ENCODE results near the gene PLEKHM1.
A peak's percentile ranks its signal among the peaks of the same experiment; 100 is the strongest.
"Not testable (repeated sequence)": the region's sequence is repeated elsewhere in the genome, so short reads cannot be mapped to it uniquely, and the experiment has no call there.

The PLEKHM1 gene

GRCh38 chr17:45487704-45488103, 2.8 kb downstream of the PLEKHM1 start:
- H3K4me3 Mint-ChIP-seq, result peak overlapping the region; percentile 29
- not testable (repeated sequence) for ATAC-seq (replicated peaks; ENCODE audit: extremely low read depth, poor library complexity, severe bottlenecking); DNase-seq (ENCODE audit: low spot score in 2 of 2); H3K27me3 Mint-ChIP-seq; H3K27ac Mint-ChIP-seq (ENCODE audit: low read depth); H3K9me3 Mint-ChIP-seq
- peaks cover 12% of the 10 kb centered on the region for H3K36me3 Mint-ChIP-seq (ENCODE audit: insufficient read depth)
- H3K4me1 Mint-ChIP-seq, result peaks cover 35% of the 10 kb centered on the region

- not testable (repeated sequence) for H3K4me3 Mint-ChIP-seq; DNase-seq (ENCODE audit: low spot score in 2 of 2); ATAC-seq (replicated peaks; ENCODE audit: extremely low read depth, poor library complexity, severe bottlenecking); H3K9me3 Mint-ChIP-seq; H3K27ac Mint-ChIP-seq (ENCODE audit: low read depth); H3K27me3 Mint-ChIP-seq
- H3K36me3 Mint-ChIP-seq (ENCODE audit: insufficient read depth), result peaks cover 16% of the 10 kb centered on the region
- peaks cover 24% of the 10 kb centered on the region for H3K4me1 Mint-ChIP-seq
These were observed 6.8 kb downstream of the PLEKHM1 start for GRCh38 chr17:45483591-45484216.

- Mint-ChIP-seq H3K36me3 (ENCODE audit: insufficient read depth) (peaks cover 18% of the 10 kb centered on the region), H3K4me1 (peaks cover 24% of the 10 kb centered on the region)
- H3K9me3 Mint-ChIP-seq; H3K4me3 Mint-ChIP-seq; DNase-seq (ENCODE audit: low spot score in 2 of 2); H3K27ac Mint-ChIP-seq (ENCODE audit: low read depth); H3K27me3 Mint-ChIP-seq; ATAC-seq (replicated peaks; ENCODE audit: extremely low read depth, poor library complexity, severe bottlenecking): not testable (repeated sequence)
These were observed 7.3 kb downstream of the PLEKHM1 start for GRCh38 chr17:45483177-45483576.

DNA sequence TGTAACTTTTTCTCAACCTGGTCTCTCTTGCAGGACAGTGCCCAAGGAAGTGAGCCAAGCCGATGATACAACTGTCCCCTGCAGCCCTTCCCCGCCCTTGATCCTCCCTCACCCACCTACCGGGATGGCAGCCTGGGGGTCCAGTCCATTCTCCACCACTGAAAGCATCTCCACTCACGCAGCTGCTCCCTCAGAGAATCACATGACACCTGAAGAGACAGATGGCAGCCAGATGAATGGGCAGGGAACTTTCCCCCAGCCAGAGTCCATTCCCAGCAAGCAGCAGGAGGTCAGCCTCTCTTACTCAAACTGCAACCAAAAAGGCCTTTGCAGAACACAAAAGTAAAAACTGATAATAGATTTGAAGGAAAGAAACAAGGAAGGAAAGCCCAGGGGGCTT, 8.2 kb downstream of the PLEKHM1 start:
- ATAC-seq (replicated peaks; ENCODE audit: extremely low read depth, poor library complexity, severe bottlenecking); DNase-seq (ENCODE audit: low spot score in 2 of 2); H3K4me3 Mint-ChIP-seq; H3K27me3 Mint-ChIP-seq; H3K9me3 Mint-ChIP-seq: not testable (repeated sequence)
- Mint-ChIP-seq H3K36me3 (ENCODE audit: insufficient read depth) (peaks cover 19% of the 10 kb centered on the region), H3K4me1 (peaks cover 17% of the 10 kb centered on the region), H3K27ac (ENCODE audit: low read depth) (peak overlapping the region; percentile 32)

GRCh38 chr17:45475436-45475835, 15.1 kb downstream of the PLEKHM1 start:
- H3K4me1 Mint-ChIP-seq; DNase-seq (ENCODE audit: low spot score in 2 of 2); H3K9me3 Mint-ChIP-seq; H3K27ac Mint-ChIP-seq (ENCODE audit: low read depth); H3K4me3 Mint-ChIP-seq; H3K27me3 Mint-ChIP-seq; ATAC-seq (replicated peaks; ENCODE audit: extremely low read depth, poor library complexity, severe bottlenecking): not testable (repeated sequence)
- H3K36me3 Mint-ChIP-seq (ENCODE audit: insufficient read depth), result peaks cover 34% of the 10 kb centered on the region

- not testable (repeated sequence) for H3K9me3 Mint-ChIP-seq; DNase-seq (ENCODE audit: low spot score in 2 of 2); H3K4me3 Mint-ChIP-seq; H3K27me3 Mint-ChIP-seq; H3K27ac Mint-ChIP-seq (ENCODE audit: low read depth); H3K4me1 Mint-ChIP-seq; ATAC-seq (replicated peaks; ENCODE audit: extremely low read depth, poor library complexity, severe bottlenecking)
- H3K36me3 Mint-ChIP-seq (ENCODE audit: insufficient read depth), result peaks cover 24% of the 10 kb centered on the region
These were observed 18.3 kb downstream of the PLEKHM1 start for GRCh38 chr17:45472249-45472648.

- H3K4me3 Mint-ChIP-seq; H3K27ac Mint-ChIP-seq (ENCODE audit: low read depth); DNase-seq (ENCODE audit: low spot score in 2 of 2); H3K4me1 Mint-ChIP-seq; H3K9me3 Mint-ChIP-seq; H3K27me3 Mint-ChIP-seq; ATAC-seq (replicated peaks; ENCODE audit: extremely low read depth, poor library complexity, severe bottlenecking): not testable (repeated sequence)
- H3K36me3 Mint-ChIP-seq (ENCODE audit: insufficient read depth), result peaks cover 10% of the 10 kb centered on the region
These were observed 21.3 kb downstream of the PLEKHM1 start for GRCh38 chr17:45469204-45469563.

DNA sequence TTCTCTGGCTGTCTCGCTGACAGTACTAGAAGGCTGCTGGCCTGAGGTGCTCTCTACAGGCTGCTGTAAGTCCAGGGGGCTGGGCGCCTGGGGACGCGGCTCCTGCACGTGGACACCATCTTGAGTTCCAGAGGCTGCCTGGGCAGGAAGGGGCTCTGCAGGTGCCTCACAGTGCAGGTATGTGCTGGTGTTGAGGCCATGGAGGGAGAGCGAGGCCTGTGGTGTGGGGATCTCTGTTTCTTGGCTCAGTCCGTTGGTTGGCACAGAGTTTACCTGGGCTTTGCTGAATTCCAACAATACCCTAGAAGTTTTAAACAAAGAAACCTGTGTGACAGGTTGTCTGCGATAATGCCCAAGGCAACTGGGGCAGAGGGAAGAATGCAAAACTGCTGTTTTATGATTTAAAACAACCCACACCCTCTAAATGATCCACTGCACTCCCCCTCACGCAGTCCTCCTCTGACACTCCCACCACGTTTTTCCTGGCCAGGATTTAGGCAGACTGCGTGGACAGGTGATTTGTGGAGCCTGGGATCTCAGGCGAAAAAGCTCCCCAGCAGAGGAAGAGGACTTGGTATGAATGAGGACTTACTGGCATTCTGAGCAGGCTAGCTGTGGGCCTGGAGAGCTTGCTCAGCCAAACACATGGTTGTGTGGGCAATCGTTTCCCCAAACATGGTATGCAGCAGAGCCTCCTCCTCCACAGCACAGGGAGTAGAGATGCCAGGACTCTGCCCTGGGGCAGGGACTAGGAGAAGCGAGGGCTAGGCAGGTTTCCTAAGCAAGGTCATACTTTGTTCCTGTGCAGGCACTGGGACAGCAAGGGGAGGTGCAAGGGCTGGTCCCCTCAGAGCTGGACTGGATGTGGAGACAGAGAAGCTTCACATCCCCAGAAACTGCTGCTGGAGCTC, 22.0 kb downstream of the PLEKHM1 start:
- H3K4me1 Mint-ChIP-seq; H3K27me3 Mint-ChIP-seq; DNase-seq (ENCODE audit: low spot score in 2 of 2); ATAC-seq (replicated peaks; ENCODE audit: extremely low read depth, poor library complexity, severe bottlenecking); H3K4me3 Mint-ChIP-seq; H3K27ac Mint-ChIP-seq (ENCODE audit: low read depth); H3K9me3 Mint-ChIP-seq: not testable (repeated sequence)
- peaks cover 10% of the 10 kb centered on the region for H3K36me3 Mint-ChIP-seq (ENCODE audit: insufficient read depth)

GRCh38 chr17:45461524-45462327, 28.8 kb downstream of the PLEKHM1 start:
- H3K4me3 Mint-ChIP-seq; H3K9me3 Mint-ChIP-seq; DNase-seq (ENCODE audit: low spot score in 2 of 2); H3K4me1 Mint-ChIP-seq; H3K27me3 Mint-ChIP-seq: not testable (repeated sequence)
- ATAC-seq (replicated peaks; ENCODE audit: extremely low read depth, poor library complexity, severe bottlenecking), result peak; percentile 80
- Mint-ChIP-seq H3K27ac (ENCODE audit: low read depth) (peak overlapping the region; percentile 79), H3K36me3 (ENCODE audit: insufficient read depth) (peaks cover 19% of the 10 kb centered on the region)

DNA sequence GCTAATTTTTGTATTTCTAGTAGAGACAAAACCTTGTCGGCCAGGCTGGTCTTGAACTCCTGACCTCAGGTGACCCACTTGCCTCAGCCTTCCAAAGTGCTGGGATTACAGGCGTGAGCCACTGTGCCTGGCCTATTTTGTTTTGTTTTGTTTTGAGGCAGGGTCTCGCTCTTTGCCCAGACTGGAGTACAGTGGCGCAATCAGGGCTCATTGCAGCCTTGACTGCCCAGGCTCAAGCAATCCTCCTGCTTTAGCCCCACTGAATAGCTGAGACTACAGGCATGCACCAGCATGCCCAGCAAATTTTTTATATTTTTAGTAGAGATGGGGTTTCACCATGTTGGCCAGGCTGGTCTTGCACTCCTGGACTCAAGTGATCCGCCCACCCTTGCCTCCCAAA, 30.1 kb downstream of the PLEKHM1 start:
- H3K36me3 Mint-ChIP-seq (ENCODE audit: insufficient read depth), result peaks cover 26% of the 10 kb centered on the region
- ATAC-seq (replicated peaks; ENCODE audit: extremely low read depth, poor library complexity, severe bottlenecking); H3K4me1 Mint-ChIP-seq; H3K27ac Mint-ChIP-seq (ENCODE audit: low read depth); DNase-seq (ENCODE audit: low spot score in 2 of 2); H3K4me3 Mint-ChIP-seq; H3K27me3 Mint-ChIP-seq; H3K9me3 Mint-ChIP-seq: not testable (repeated sequence)

DNA sequence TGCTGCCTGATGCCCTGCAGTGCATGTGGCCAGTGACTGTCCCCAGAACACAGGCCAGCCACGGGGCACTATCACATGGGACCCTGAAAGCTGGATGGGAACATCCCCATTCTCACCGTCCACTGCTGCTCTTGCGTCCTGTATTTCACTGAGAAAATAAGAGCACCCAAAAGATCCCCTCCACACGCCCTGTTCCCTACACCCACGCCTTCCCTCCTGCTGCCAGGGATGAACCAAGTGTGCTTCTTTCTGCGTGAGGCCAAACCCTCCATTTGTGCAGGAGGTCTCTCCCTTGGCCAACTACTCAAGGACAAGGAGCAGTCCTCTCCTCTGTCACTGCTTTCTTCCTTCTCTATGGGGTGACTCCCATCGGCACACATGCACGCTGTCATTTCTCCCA, 36.2 kb downstream of the PLEKHM1 start:
- not testable (repeated sequence) for H3K4me1 Mint-ChIP-seq; H3K27me3 Mint-ChIP-seq; H3K9me3 Mint-ChIP-seq; DNase-seq (ENCODE audit: low spot score in 2 of 2); ATAC-seq (replicated peaks; ENCODE audit: extremely low read depth, poor library complexity, severe bottlenecking); H3K27ac Mint-ChIP-seq (ENCODE audit: low read depth)
- peaks cover 33% of the 10 kb centered on the region for H3K36me3 Mint-ChIP-seq (ENCODE audit: insufficient read depth)
- H3K4me3 Mint-ChIP-seq, result peak overlapping the region; percentile 28

GRCh38 chr17:45453731-45454130, 36.8 kb downstream of the PLEKHM1 start:
- not testable (repeated sequence) for ATAC-seq (replicated peaks; ENCODE audit: extremely low read depth, poor library complexity, severe bottlenecking); H3K4me1 Mint-ChIP-seq; H3K4me3 Mint-ChIP-seq; H3K27me3 Mint-ChIP-seq; DNase-seq (ENCODE audit: low spot score in 2 of 2); H3K27ac Mint-ChIP-seq (ENCODE audit: low read depth); H3K9me3 Mint-ChIP-seq
- H3K36me3 Mint-ChIP-seq (ENCODE audit: insufficient read depth), result peaks cover 32% of the 10 kb centered on the region
